ENCODE data around the gene ASTN1.

Gene ASTN1

DNA sequence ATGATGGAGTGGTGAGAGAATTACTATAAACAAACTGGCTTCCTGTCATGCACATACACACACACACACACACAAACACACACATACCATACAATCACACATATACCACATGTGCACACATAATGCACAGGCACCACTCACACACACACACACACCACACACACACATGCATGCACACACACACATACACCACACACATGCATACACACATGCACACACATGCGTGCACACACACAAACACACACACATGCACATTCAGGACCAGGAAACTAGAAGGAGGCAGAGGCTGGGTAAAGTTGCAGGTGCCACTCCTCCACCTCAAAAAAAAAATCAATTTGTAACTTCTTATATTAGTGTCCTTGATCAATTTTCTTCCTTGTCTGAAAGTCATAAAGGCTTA, 153.0 kb downstream of the ASTN1 start:
- no peaks in the 10 kb centered on the region for H3K9me3 ChIP-seq
- H3K4me3 ChIP-seq = no peak overlapping the region
- intact Hi-C loops (cut with DNase I; ENCODE audit: low total_unique reads) = no loop called here
- DNase-seq = no peak
- no peaks in the 10 kb centered on the region for H3K27me3 ChIP-seq
- no peaks in the 10 kb centered on the region for H3K4me1 ChIP-seq
- TF ChIP-seq, protein P1, sequence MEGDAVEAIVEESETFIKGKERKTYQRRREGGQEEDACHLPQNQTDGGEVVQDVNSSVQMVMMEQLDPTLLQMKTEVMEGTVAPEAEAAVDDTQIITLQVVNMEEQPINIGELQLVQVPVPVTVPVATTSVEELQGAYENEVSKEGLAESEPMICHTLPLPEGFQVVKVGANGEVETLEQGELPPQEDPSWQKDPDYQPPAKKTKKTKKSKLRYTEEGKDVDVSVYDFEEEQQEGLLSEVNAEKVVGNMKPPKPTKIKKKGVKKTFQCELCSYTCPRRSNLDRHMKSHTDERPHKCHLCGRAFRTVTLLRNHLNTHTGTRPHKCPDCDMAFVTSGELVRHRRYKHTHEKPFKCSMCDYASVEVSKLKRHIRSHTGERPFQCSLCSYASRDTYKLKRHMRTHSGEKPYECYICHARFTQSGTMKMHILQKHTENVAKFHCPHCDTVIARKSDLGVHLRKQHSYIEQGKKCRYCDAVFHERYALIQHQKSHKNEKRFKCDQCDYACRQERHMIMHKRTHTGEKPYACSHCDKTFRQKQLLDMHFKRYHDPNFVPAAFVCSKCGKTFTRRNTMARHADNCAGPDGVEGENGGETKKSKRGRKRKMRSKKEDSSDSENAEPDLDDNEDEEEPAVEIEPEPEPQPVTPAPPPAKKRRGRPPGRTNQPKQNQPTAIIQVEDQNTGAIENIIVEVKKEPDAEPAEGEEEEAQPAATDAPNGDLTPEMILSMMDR (IDR thresholded peaks at IDR 0.05) = no peak
- no peak overlapping the region for H3K27ac ChIP-seq
- no peaks in the 10 kb centered on the region for H3K36me3 ChIP-seq

DNA sequence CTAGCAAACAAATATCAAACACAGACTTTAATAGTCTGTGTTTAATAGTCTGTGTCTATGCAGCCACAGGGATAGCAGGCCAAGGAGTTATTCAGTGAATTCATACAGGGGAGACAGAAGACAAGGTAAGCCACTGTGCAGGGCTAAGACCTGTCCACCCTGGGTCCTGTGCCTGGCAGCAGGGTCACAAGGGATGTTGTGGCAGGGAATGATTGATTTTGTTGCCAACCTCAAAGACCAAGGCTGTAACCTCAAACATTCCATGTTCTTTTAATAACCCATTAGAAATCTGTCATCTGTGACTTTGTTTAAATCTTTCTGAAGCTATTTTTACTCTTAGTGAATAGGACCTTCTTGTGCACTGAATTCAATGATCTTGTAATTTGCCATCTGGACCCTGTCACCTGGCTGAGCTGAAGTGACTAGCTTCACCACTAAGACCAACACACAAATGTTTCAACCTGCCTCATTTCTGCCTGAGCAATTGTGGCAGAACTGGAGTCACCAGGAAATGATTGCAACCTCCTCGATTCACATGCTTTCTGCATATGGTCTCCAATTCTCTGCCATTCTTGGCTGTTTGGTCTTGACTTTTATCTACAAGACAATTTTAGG, 154.2 kb downstream of the ASTN1 start:
- H3K9me3 ChIP-seq = no peaks in the 10 kb centered on the region
- no peak for DNase-seq
- H3K27ac ChIP-seq = no peak overlapping the region
- no peaks in the 10 kb centered on the region for H3K4me1 ChIP-seq
- intact Hi-C loops (cut with DNase I; ENCODE audit: low total_unique reads) = no loop called here
- no peaks in the 10 kb centered on the region for H3K36me3 ChIP-seq
- TF ChIP-seq, protein P1 (IDR thresholded peaks at IDR 0.05) = no peak
- no peak overlapping the region for H3K4me3 ChIP-seq
- no peaks in the 10 kb centered on the region for H3K27me3 ChIP-seq

DNA sequence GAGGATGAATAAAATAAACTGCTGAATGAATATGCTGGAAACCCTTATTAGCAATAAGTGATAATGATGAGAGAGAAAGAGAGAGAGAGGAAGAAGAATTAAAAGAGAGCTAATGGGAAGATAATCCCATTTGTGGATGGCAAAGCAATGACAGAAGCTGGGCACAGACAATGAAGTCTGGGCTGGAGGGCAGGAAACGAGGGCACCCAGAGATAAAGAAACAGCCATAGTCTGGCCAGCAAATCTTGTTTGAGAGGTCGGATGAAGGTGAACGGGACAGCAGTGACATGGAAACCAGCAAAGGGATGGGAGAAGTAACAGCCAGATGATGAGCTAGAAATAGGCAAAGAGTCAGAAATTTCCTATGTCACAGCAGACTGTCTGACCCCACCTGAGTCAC, 155.9 kb downstream of the ASTN1 start:
- Histone ChIP-seq H3K27me3 (no peaks in the 10 kb centered on the region), H3K4me1 (no peaks in the 10 kb centered on the region), H3K4me3 (no peak overlapping the region), H3K36me3 (no peaks in the 10 kb centered on the region), H3K9me3 (no peaks in the 10 kb centered on the region), H3K27ac (no peak overlapping the region)
- no peak for DNase-seq
- intact Hi-C loops (cut with DNase I; ENCODE audit: low total_unique reads) = no loop called here
- TF ChIP-seq, protein P1 (IDR thresholded peaks at IDR 0.05) = no peak

DNA sequence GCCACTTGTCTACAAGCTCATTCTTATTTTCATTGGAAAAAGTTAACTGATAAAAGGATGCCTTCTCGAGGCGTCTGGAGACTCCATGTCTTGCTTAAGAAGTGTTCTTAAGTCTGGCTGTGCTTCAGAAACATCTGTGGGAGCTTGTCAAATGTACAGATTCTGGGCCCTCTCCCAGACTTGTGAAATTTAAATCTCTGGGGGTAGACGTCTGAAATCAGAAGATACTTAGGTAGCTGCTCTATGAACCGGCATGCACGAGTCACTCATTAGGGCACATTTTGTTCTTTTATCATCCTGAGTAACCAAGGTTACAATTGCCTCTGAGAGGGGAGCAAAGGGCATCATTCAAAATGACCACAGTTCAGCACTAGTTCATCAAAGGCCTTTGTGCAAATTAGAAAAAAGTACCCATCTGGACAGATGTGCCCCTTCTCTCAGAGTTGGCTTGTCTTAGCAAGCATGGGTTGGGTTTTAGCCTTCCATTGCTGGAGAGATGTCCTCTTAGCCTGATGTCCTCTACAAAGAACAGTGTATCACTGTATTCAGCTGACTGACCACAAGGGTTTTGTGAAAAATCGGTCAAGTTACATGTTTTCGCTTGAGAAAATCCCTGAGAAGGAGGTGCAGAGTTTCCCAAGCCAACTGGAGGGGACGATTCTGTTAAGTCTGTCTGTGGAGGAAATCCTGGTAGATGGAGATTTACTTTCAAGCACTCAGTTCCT, 156.9 kb downstream of the ASTN1 start:
- intact Hi-C loops (cut with DNase I; ENCODE audit: low total_unique reads) = no loop called here
- TF ChIP-seq, protein P1 (IDR thresholded peaks at IDR 0.05) = no peak
- Histone ChIP-seq H3K27ac (no peak overlapping the region), H3K9me3 (no peaks in the 10 kb centered on the region), H3K36me3 (no peaks in the 10 kb centered on the region), H3K4me3 (no peak overlapping the region), H3K27me3 (no peaks in the 10 kb centered on the region), H3K4me1 (no peaks in the 10 kb centered on the region)
- no peak for DNase-seq

DNA sequence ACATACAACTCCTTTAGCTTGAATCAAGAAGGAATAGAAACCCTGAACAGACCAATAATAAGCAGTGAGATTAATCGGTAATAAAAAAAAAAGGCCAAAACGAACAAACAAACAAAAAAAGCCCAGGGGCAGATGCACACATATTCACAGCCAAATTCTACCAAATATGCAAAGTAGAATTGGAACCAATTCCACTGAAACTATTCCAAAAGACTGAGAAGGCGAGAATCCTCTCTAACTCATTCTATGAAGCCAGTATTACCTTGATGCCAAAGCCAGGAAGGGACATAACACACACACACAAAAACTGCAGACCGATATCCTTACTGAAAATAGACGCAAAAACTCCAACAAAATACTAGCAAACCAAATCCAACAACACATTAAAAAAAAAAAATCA, 161.6 kb downstream of the ASTN1 start:
- Histone ChIP-seq H3K4me3 (no peak overlapping the region), H3K36me3 (no peaks in the 10 kb centered on the region), H3K4me1 (no peaks in the 10 kb centered on the region), H3K27me3 (no peaks in the 10 kb centered on the region), H3K27ac (no peak overlapping the region), H3K9me3 (no peaks in the 10 kb centered on the region)
- TF ChIP-seq, protein P1 (IDR thresholded peaks at IDR 0.05) = no peak
- intact Hi-C loops (cut with DNase I; ENCODE audit: low total_unique reads) = no loop called here
- DNase-seq = no peak
